ENCODE data around the gene NECAB2. TPM values are rescaled to one million over a fixed set of nuclear protein-coding genes. Genes with fewer than 3 reads are reported as not detected.

NECAB2 gene
- total and polyA plus RNA-seq, 2 donors, result 0.20 to 1.0 TPM

GRCh38 chr16:83992624-83993023, 24.6 kb downstream of the NECAB2 start:
- H3K27ac ChIP-seq (ENCODE audit: low read depth), result no peak overlapping the region
- WGBS, result 62% methylated on average over 6 of the region's 6 CpGs

GRCh38 chr16:83994087-83994486, 26.0 kb downstream of the NECAB2 start:
- Histone ChIP-seq H3K27ac (ENCODE audit: low read depth) (no peak overlapping the region), H3K36me3 (ENCODE audit: insufficient read depth) (no peaks in the 10 kb centered on the region), H3K4me1 (ENCODE audit: insufficient read depth) (no peaks in the 10 kb centered on the region), H3K4me3 (ENCODE audit: low read depth, low read length) (no peak overlapping the region)
- no peak for DNase-seq (ENCODE audit: extremely low spot score)
- 90% methylated on average over 8 of the region's 8 CpGs for WGBS

More at GRCh38 chr16:83992624-83993023, 24.6 kb downstream of the NECAB2 start:
- DNase-seq (ENCODE audit: extremely low spot score), result no peak
- no peaks in the 10 kb centered on the region for H3K4me1 ChIP-seq (ENCODE audit: insufficient read depth)
- no peaks in the 10 kb centered on the region for H3K36me3 ChIP-seq (ENCODE audit: insufficient read depth)
- no peak overlapping the region for H3K4me3 ChIP-seq (ENCODE audit: low read depth, low read length)

- 86% methylated on average over 13 of the region's 13 CpGs for WGBS
- no peaks in the 10 kb centered on the region for H3K36me3 ChIP-seq (ENCODE audit: insufficient read depth)
- H3K4me1 ChIP-seq (ENCODE audit: insufficient read depth), result no peaks in the 10 kb centered on the region
- no peak overlapping the region for H3K27ac ChIP-seq (ENCODE audit: low read depth)
- DNase-seq (ENCODE audit: extremely low spot score), result no peak
- no peak overlapping the region for H3K4me3 ChIP-seq (ENCODE audit: low read depth, low read length)
Measured at GRCh38 chr16:83994703-83995102, 26.7 kb downstream of the NECAB2 start.

GRCh38 chr16:83995754-83996153, 27.7 kb downstream of the NECAB2 start:
- Histone ChIP-seq H3K4me1 (ENCODE audit: insufficient read depth) (no peaks in the 10 kb centered on the region), H3K36me3 (ENCODE audit: insufficient read depth) (no peaks in the 10 kb centered on the region), H3K4me3 (ENCODE audit: low read depth, low read length) (no peak overlapping the region), H3K27ac (ENCODE audit: low read depth) (no peak overlapping the region)
- WGBS, result 10% methylated on average over 21 of the region's 21 CpGs
- no peak for DNase-seq (ENCODE audit: extremely low spot score)

GRCh38 chr16:83996481-83997252, 28.6 kb downstream of the NECAB2 start:
- H3K36me3 ChIP-seq (ENCODE audit: insufficient read depth), result no peaks in the 10 kb centered on the region
- 89% methylated on average over 15 of the region's 15 CpGs for WGBS

GRCh38 chr16:83998091-83998490, 30.0 kb downstream of the NECAB2 start:
- H3K4me3 ChIP-seq (ENCODE audit: low read depth, low read length), result no peak overlapping the region
- H3K36me3 ChIP-seq (ENCODE audit: insufficient read depth), result no peaks in the 10 kb centered on the region
- H3K27ac ChIP-seq (ENCODE audit: low read depth), result no peak overlapping the region
- 90% methylated on average over 13 of the region's 13 CpGs for WGBS
- no peaks in the 10 kb centered on the region for H3K4me1 ChIP-seq (ENCODE audit: insufficient read depth)
- no peak for DNase-seq (ENCODE audit: extremely low spot score)

More at GRCh38 chr16:83996481-83997252, 28.6 kb downstream of the NECAB2 start:
- Histone ChIP-seq H3K4me1 (ENCODE audit: insufficient read depth) (no peaks in the 10 kb centered on the region), H3K27ac (ENCODE audit: low read depth) (no peak overlapping the region), H3K4me3 (ENCODE audit: low read depth, low read length) (no peak overlapping the region)
- DNase-seq (ENCODE audit: extremely low spot score), result no peak

GRCh38 chr16:84000989-84001642, 33.1 kb downstream of the NECAB2 start:
- Histone ChIP-seq H3K4me1 (ENCODE audit: insufficient read depth) (no peaks in the 10 kb centered on the region), H3K27ac (ENCODE audit: low read depth) (no peak overlapping the region), H3K36me3 (ENCODE audit: insufficient read depth) (no peaks in the 10 kb centered on the region), H3K4me3 (ENCODE audit: low read depth, low read length) (no peak overlapping the region)
- 62% methylated on average over 13 of the region's 13 CpGs for WGBS
- no peak for DNase-seq (ENCODE audit: extremely low spot score)

- 86% methylated on average over 7 of the region's 7 CpGs for WGBS
- no peak overlapping the region for H3K27ac ChIP-seq (ENCODE audit: low read depth)
- H3K4me3 ChIP-seq (ENCODE audit: low read depth, low read length), result no peak overlapping the region
- DNase-seq (ENCODE audit: extremely low spot score), result no peak
- no peaks in the 10 kb centered on the region for H3K36me3 ChIP-seq (ENCODE audit: insufficient read depth)
- no peaks in the 10 kb centered on the region for H3K4me1 ChIP-seq (ENCODE audit: insufficient read depth)
Measured at GRCh38 chr16:84001726-84002125, 33.7 kb downstream of the NECAB2 start.

GRCh38 chr16:84003038-84003437, 35.0 kb downstream of the NECAB2 start:
- Histone ChIP-seq H3K4me1 (ENCODE audit: insufficient read depth) (no peaks in the 10 kb centered on the region), H3K4me3 (ENCODE audit: low read depth, low read length) (no peak overlapping the region), H3K36me3 (ENCODE audit: insufficient read depth) (no peaks in the 10 kb centered on the region), H3K27ac (ENCODE audit: low read depth) (no peak overlapping the region)
- 76% methylated on average over 12 of the region's 12 CpGs for WGBS
- DNase-seq (ENCODE audit: extremely low spot score), result no peak

- no peak overlapping the region for H3K4me3 ChIP-seq (ENCODE audit: low read depth, low read length)
- no peak overlapping the region for H3K27ac ChIP-seq (ENCODE audit: low read depth)
- WGBS, result 72% methylated on average over 7 of the region's 7 CpGs
- no peaks in the 10 kb centered on the region for H3K36me3 ChIP-seq (ENCODE audit: insufficient read depth)
- no peak for DNase-seq (ENCODE audit: extremely low spot score)
- H3K4me1 ChIP-seq (ENCODE audit: insufficient read depth), result no peaks in the 10 kb centered on the region
Measured at GRCh38 chr16:84004442-84004841, 36.4 kb downstream of the NECAB2 start.

GRCh38 chr16:84005391-84005790, 37.3 kb downstream of the NECAB2 start:
- no peak for DNase-seq (ENCODE audit: extremely low spot score)
- Histone ChIP-seq H3K27ac (ENCODE audit: low read depth) (no peak overlapping the region), H3K4me1 (ENCODE audit: insufficient read depth) (no peaks in the 10 kb centered on the region), H3K36me3 (ENCODE audit: insufficient read depth) (no peaks in the 10 kb centered on the region), H3K4me3 (ENCODE audit: low read depth, low read length) (no peak overlapping the region)
- 71% methylated on average over 5 of the region's 5 CpGs for WGBS

GRCh38 chr16:84007520-84007919, 39.5 kb downstream of the NECAB2 start:
- no peaks in the 10 kb centered on the region for H3K4me1 ChIP-seq (ENCODE audit: insufficient read depth)
- 90% methylated on average over 4 of the region's 4 CpGs for WGBS
- no peaks in the 10 kb centered on the region for H3K36me3 ChIP-seq (ENCODE audit: insufficient read depth)
- no peak overlapping the region for H3K27ac ChIP-seq (ENCODE audit: low read depth)
- H3K4me3 ChIP-seq (ENCODE audit: low read depth, low read length), result no peak overlapping the region
- no peak for DNase-seq (ENCODE audit: extremely low spot score)

GRCh38 chr16:84007965-84008364, 39.9 kb downstream of the NECAB2 start:
- H3K4me3 ChIP-seq (ENCODE audit: low read depth, low read length), result no peak overlapping the region

GRCh38 chr16:84009282-84009681, 41.2 kb downstream of the NECAB2 start:
- no peaks in the 10 kb centered on the region for H3K4me1 ChIP-seq (ENCODE audit: insufficient read depth)
- WGBS, result 94% methylated on average over 6 of the region's 6 CpGs
- no peak for DNase-seq (ENCODE audit: extremely low spot score)
- no peak overlapping the region for H3K27ac ChIP-seq (ENCODE audit: low read depth)
- H3K4me3 ChIP-seq (ENCODE audit: low read depth, low read length), result no peak overlapping the region
- H3K36me3 ChIP-seq (ENCODE audit: insufficient read depth), result no peaks in the 10 kb centered on the region

More at GRCh38 chr16:84007965-84008364, 39.9 kb downstream of the NECAB2 start:
- Histone ChIP-seq H3K36me3 (ENCODE audit: insufficient read depth) (no peaks in the 10 kb centered on the region), H3K4me1 (ENCODE audit: insufficient read depth) (no peaks in the 10 kb centered on the region), H3K27ac (ENCODE audit: low read depth) (no peak overlapping the region)
- 61% methylated on average over 8 of the region's 8 CpGs for WGBS
- DNase-seq (ENCODE audit: extremely low spot score), result no peak
